HG02623 (cell line): ENCODE measurements around the gene KCNQ2.

Source experiments
- ATAC-seq: cut with Tn5 transposase; IDR thresholded peaks from one replicate; pipeline ENCODE4 v1.9.1; 2021; ENCODE audit warnings: moderate library complexity; ENCODE audit not compliant: unreplicated experiment

Gene KCNQ2

GRCh38 chr20:63501818-63502670, 29.6 kb upstream of the KCNQ2 start:
- no peak for ATAC-seq

DNA sequence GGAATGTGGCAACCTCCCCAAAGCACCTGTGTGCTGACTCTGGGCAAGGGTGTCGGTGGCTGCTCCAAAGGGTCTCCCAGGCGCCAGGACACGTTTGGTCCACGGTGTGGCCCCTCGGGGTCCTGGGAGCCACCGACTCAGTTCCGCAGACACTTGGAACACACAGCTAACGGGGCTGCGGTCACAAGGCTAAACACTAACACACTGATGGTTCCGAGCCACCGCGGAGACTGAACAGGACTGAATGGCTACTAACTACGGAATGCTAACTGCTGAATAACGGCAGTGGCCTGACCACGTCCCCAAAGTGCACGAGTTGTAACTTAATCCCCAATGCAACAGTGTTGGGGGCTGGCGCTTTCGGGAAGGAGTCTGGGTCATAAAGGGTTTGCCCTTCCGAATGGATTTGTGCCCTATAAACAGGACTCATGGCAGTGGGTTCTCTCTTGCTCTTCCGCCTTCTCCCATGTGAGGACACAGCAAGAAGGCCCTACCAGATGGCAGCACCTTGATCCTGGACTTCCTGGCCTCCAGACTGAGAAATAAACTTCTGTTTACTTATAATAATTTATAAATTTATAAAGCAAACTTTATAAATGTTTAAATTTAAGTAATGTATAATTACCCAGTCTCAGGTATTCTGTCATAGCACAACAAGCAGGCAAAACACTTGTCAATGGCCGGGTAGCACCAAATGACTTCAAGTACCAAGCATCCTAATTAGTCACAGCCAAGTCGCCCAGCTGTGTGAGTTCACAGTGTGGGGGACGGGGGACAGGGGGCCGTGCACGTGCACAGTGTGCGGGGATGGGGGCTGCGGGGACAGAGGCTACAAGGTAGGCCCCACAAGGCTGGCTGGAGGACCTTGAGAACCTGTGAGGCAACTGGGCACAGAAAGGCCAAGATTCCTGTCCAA, 28.7 kb upstream of the KCNQ2 start:
- no peak for ATAC-seq

GRCh38 chr20:63500151-63500901, 27.9 kb upstream of the KCNQ2 start:
- ATAC-seq, result no peak

- ATAC-seq, result no peak
These were observed 27.0 kb upstream of the KCNQ2 start for GRCh38 chr20:63499338-63499969.

DNA sequence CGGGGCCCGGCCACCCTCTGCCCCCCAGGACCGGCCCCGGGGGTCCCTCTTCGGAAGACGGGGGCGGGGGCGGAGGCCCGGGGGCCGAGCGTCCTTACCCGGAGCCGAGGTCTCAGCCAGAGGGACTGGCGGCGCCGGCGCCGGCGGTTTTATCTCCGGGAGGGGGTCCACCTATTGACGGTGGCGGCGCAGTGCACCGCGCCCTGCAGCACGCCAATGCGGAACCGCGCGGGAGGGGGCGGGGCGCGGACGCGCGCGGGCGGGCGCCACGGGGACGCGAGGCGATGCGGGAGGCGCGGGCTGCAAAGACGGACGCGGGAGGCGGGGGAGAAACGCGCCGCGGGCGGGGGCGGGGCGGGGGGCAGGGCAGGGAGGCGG, 26.5 kb upstream of the KCNQ2 start, which contains the start of gene EEF1A2:
Gene EEF1A2, minus strand, starts transcription at position 124 of the 378 bp plus-strand sequence. CDS start 1,320 bp downstream, outside the sequence.
- no peak for ATAC-seq

GRCh38 chr20:63497946-63498935, 25.8 kb upstream of the KCNQ2 start:
- no peak for ATAC-seq

GRCh38 chr20:63497138-63497945, 24.9 kb upstream of the KCNQ2 start:
- no peak for ATAC-seq

- ATAC-seq, result no peak
These were observed 24.2 kb upstream of the KCNQ2 start for GRCh38 chr20:63496596-63497120.

DNA sequence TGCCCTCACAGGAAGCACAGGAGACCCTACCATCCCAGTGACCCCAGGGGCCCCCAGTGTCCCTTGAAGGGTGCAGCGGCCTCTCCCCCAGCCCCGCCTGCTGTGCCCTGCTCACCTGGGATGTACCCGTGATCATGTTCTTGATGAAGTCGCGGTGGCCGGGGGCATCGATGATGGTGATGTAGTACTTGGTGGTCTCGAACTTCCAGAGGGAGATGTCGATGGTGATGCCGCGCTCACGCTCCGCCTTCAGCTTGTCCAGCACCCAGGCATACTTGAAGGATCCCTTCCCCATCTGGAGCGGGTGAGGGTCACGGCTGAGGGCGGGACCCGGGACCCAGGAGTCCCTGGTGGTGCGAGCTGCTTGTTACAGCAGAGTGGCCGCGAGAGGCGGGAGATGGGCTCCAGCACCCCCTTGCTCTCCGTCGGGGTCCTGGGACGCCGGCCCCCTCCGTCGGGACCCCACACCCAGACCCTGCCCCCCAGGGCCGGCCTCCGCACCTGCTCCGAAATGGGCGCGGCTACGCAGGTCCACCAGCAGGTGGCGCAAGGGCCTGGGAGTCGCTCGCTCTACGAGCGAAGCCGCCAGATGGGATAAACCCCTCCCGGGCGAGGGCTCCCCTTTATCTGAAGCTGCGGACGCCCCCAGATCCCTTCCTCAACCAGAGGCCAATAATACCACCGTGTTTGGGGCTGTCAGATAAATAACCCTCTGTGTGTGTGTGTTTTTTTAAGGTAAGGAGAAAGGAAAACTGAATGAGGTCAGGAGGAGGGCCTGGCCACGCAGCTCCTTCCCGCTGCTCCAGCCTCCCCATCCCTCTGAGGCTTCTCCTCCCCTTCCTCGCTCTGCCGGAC, 23.5 kb upstream of the KCNQ2 start:
- ATAC-seq, result no peak

DNA sequence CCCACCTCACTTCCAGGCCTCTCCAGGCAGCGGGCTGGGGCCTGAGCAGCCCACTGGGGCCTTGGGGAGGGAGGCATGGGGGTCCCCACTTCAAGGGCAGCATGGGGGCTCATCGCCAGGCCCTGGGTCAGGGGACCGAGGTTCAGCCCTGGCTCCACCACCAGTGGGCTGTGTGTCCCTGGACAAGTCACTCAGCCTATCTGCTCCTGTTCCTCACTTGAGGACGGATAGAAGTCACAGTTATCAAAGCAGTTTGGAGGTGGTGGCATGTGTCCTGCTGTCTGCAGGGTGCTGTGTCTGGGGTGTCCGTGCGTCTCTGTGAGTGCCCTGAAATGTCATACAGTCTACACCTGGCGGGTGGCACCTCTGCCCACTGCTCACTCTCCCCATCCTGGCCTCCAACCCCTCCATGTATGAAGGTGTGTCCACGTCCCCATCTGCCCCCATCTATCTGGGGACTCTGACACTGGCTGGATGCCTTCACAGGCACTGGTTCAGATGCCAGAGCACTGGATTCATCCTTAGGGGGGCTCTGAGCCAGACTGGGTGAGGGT, 22.8 kb upstream of the KCNQ2 start:
- no peak for ATAC-seq

DNA sequence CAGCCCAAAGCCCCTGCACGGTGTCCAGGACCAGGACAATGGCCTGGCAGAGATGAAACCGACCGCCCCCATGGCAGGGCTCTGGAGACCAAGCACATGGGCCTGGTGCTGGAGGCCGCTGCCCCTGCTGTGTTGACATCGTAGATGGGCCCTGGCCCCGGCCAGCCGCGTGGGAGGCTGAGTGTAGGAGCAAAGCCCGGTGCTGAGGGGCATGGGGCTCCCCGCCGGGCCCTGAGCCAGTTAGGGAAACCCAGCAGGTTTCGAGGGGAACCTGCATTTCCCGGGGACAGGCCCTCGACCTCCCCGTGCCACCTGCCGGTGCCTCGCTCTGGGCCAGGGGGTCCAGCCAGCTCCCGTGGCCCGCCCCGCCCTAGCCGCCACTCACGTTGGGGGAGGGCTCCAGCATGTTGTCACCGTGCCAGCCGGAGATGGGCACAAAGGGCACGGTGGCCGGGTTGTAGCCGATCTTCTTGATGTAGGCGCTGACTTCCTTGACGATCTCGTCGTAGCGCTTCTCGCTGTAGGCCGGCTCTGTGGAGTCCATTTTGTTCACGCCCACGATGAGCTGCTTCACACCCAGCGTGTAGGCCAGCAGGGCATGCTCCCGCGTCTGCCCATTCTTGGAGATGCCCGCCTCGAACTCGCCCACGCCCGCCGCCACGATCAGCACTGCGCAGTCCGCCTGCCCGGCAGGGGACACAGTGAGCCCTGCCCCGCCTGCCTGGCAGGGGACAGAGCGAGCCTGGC, 22.1 kb upstream of the KCNQ2 start:
- no peak for ATAC-seq

GRCh38 chr20:63494084-63494419, 21.6 kb upstream of the KCNQ2 start:
- ATAC-seq, result no peak

DNA sequence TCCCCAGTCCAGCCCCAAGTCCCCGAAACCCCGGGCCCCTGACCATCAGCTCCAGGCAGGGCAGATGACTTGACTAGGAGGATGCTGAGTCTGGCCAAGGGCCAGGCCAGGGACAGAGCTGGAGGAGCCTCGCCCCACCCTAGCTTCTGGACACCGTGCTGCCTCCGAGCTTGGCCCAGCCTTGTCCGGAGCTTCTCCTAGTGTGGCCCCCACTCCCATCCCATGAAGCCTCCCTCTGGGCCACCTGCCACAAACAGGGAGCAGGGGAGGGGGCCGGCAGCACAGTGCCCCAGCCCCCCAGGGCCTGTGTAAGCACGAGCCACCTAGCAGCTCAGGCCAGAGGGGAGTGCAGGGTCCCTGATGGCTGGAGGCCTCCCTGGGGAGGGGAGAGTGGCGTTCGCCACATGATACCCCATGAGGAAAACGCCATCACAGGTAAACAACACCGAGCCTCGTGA, 21.1 kb upstream of the KCNQ2 start:
- no peak for ATAC-seq

DNA sequence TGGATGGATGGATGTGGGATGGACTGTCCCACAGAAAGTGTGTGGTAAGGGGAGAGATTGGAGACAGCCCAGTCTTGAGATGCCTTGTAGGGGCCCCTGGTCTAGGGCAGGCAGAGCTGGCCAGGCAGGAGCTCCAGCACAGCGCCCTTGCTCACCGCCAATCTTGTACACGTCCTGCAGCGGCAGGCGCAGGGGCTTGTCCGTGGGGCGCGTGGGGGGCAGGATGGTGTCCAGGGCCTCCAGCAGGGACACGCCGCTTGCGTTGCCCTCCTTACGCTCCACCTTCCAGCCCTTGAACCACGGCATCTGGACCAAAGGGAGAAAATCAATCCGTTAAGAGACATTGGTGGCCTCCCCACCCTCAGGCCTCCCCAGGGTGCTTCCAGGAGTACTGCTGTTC, 20.5 kb upstream of the KCNQ2 start:
- ATAC-seq, result no peak

DNA sequence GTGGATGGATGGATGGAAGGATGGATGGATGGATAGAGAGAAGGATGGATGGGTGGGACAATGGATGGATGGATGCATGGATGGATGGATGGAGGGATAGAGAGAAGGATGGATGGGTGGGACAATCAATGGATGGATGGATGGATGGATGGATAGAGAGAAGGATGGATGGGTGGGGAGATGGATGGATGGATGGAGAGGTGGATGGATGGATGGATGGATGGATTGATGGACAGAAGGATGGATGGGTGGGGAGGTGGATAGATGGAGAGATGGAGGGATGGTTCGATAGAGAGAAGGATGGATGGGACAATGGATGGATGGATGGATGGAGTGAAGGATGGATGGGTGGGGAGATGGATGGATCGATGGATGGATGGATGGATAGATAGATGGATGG, 20.1 kb upstream of the KCNQ2 start:
- no peak for ATAC-seq

DNA sequence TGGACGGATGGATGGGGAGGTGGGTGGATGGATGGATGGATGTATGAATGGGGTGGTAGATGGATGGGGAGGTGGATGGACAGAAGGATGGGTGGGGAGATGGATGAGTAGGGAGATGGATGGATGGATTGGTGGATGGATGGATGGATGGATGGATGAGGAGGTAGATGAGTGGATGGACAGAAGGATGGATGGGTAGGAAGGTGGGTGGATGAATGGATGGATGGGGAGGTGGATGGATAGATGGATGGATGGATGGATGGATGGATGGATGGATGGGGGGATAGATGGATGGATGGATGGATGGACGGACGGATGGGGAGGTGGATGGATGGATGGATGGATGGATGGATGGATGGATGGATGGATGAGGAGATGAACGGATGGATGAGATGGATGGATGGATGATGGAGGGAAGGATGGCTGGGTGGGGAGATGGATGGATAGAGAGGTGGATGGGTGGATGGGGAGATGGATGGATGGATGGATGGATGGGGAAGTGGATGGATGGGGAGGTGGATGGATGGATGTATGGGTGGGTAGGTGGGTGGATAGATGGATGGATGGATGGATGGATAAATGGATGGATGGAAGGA, 19.3 kb upstream of the KCNQ2 start:
- no peak for ATAC-seq
